ENCODE results near the gene DGKZ.

The DGKZ gene

GRCh38 chr11:46381048-46381818 is 34.0 kb downstream of the DGKZ start, which contains the start of gene MDK:
MDK (plus strand) TSS chr11:46381669; CDS start chr11:46382058, 389 bp downstream.
- ATAC-seq (no peak), DNase-seq (no peak)

DNA sequence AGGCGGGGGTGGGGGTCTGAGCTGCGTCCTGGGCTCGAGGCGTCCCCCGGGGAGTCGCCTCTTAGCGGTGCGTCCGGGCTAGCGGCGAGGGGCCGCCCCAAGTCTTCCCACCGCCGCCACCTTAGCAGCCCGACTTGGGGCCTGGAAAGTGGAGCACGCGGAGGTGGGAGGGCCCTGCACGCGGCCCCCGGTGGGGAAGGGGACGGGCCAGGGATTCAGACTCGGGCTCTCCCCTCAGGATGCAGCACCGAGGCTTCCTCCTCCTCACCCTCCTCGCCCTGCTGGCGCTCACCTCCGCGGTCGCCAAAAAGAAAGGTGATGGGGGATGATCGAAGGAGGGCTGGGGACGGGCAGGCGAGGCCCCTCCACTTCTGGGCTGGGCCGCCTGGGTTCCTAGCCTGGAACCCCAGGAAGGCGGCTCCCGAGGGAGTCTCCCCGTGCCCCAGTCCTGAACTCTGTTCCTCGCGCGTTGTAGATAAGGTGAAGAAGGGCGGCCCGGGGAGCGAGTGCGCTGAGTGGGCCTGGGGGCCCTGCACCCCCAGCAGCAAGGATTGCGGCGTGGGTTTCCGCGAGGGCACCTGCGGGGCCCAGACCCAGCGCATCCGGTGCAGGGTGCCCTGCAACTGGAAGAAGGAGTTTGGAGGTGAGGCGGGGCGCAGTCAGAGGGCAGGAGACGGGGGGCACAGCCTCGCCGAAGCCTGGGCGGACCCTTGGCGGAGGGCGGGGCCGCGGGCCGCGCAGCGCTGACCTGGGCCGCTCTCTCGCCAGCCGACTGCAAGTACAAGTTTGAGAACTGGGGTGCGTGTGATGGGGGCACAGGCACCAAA is 34.8 kb downstream of the DGKZ start:
- DNase-seq (peak; percentile 33), ATAC-seq (peak; percentile 6)

GRCh38 chr11:46382646-46383403 is 35.6 kb downstream of the DGKZ start:
- no peak for DNase-seq
- no peak for ATAC-seq

GRCh38 chr11:46383404-46383758 is 36.1 kb downstream of the DGKZ start:
- no peak for DNase-seq

DNA sequence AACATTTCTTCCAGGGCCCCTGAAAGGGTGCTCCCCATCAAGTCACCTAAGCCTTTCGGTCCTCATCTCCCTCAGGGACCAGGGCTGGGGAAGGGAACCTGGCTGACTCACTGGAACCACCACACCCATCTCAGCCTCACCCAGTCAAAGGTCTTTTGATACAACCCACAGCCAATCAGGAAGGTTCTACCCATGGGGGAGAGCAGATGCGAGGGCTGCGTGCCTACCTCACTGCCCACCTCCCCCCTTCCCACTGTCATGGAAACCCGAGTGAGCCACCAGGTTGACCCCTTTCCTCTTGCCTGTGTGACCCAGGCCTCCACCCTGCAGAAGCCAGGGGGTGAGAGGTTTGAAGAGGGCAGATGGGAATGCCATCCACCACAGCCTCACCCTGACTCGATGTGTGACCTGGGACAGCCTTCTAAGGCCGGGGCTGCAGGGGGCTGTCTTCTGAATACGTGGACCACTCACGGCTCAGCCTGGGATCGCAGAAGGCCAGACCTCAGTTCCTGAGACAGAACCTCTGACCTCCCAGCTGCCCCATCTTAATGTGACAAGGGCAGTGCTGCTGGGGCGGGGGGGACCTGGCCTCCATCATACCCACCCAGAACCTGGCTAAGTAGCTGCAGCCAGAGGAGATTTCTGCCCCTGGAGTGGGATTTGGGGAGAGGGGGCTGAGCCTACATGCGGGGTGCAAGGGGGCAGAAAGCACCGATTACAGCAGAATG is 36.9 kb downstream of the DGKZ start:
- ATAC-seq (no peak), DNase-seq (no peak)

More at GRCh38 chr11:46383404-46383758, 36.1 kb downstream of the DGKZ start:
- ATAC-seq = no peak

- ATAC-seq = no peak
Measured at GRCh38 chr11:46385169-46386004, 38.1 kb downstream of the DGKZ start.

DNA sequence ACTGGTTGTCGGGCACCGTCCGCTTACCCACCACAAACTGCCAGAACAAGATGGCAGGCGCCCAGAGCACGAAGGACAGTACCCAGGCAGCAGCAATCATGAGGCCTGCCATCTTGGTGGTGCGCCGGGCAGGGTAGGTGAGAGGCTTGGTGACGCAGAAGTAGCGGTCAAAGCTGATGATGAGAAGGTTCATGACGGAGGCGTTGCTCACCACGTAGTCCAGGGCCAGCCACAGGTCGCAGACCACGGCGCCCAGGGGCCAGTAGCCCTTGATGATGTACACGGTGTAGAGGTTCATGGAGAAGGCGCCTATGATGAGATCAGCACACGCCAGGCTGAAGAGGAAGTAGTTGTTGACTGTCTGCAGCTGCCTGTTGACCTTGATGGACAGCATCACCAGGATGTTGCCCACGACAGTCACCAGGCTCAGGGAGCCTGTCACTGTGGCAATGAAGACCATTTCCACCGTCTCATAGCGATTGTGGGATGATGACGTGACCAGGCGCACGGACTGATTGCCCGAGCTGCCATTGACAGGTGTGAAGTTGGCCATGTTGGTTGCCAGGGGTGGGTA is 38.8 kb downstream of the DGKZ start:
- DNase-seq (no peak), ATAC-seq (no peak)

More at GRCh38 chr11:46385169-46386004, 38.1 kb downstream of the DGKZ start:
- DNase-seq = no peak

DNA sequence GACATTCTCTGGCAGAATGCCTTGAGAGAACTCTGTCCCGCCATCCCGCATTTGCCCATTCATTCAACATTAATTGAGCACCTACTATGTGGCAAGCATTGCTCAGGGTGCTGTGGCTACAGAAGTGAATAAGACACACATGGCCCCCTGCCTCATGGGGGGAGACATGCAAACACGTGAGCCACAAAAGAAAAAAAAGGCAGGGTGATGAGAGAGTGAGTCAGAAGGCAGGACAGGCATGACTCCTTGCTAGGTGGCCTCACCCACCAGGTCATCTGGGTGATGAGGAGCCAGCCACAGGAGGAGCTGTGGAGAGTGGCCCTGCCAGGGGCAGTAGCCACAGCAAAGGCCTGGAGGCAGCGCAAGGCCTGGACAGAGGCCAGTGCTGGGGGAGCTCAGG is 39.4 kb downstream of the DGKZ start:
- ATAC-seq (no peak), DNase-seq (no peak)

GRCh38 chr11:46387456-46387855 is 40.2 kb downstream of the DGKZ start:
- no peak for DNase-seq
- no peak for ATAC-seq

GRCh38 chr11:46387919-46388618 is 40.8 kb downstream of the DGKZ start:
- ATAC-seq = no peak
- DNase-seq = no peak

DNA sequence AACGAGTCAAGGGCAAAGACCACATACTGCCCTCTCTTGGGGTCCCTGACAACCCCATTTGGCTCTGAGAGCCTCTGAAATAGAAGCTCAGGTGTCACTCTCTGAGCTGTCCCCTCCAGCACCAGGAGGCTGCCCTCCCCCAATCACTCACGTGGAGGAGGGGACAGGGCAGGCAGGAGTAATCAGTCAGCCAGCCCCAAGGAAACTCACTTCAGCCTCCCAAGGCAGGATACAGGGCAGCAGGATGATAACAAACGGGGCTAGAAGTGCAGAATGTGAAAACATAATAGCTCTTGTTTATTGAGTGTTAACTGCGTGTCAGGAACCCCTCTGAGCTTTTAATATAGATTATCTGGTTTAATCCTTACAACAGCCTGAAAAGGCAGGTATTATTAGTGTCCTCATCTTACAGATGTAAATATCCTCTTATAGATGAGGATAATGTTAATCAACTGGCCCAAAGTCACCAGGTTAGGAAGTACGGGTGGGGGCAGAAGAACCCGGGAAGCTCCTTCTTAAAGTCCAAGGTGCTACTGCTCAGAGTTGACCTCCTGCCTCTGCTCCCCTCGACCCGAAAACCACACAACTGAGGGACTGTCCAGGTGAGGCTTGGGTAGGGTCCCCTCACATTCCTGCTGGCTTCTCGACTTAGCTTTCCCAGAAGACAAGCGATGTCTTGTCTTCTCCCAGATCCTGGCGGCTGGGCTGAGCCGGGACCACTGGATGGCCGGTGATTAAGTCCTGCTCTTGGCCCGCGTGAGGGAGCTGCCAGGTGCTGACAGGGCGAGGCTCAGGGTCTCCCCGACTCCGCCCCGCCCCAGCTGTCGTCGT is 41.6 kb downstream of the DGKZ start:
- ATAC-seq (no peak), DNase-seq (no peak)

- DNase-seq (peak; percentile 82), ATAC-seq (peak; percentile 74)
Measured at GRCh38 chr11:46389450-46390330, 42.4 kb downstream of the DGKZ start.

GRCh38 chr11:46390331-46391171 is 43.3 kb downstream of the DGKZ start:
- DNase-seq (no peak), ATAC-seq (no peak)

DNA sequence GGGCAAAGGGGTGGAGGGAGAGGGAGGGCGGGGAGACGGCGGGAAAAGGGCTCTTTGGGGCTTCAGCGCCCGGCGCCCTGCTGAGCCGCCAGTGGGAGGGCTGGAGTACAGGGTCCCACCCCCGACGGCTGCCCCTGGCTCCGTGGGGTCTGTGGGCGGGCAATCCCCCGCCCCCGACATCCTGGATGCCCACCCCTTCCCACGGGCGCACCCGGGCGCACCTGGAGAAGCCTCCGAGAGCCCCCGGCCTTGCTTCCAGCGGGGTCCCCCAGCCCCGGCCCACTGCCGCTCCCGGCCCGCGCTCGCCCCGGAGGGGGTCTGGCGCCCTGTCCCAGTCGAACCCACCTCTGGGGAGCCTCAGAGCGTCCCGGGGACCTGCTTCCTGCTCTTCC is 43.9 kb downstream of the DGKZ start:
- DNase-seq (no peak), ATAC-seq (no peak)

DNA sequence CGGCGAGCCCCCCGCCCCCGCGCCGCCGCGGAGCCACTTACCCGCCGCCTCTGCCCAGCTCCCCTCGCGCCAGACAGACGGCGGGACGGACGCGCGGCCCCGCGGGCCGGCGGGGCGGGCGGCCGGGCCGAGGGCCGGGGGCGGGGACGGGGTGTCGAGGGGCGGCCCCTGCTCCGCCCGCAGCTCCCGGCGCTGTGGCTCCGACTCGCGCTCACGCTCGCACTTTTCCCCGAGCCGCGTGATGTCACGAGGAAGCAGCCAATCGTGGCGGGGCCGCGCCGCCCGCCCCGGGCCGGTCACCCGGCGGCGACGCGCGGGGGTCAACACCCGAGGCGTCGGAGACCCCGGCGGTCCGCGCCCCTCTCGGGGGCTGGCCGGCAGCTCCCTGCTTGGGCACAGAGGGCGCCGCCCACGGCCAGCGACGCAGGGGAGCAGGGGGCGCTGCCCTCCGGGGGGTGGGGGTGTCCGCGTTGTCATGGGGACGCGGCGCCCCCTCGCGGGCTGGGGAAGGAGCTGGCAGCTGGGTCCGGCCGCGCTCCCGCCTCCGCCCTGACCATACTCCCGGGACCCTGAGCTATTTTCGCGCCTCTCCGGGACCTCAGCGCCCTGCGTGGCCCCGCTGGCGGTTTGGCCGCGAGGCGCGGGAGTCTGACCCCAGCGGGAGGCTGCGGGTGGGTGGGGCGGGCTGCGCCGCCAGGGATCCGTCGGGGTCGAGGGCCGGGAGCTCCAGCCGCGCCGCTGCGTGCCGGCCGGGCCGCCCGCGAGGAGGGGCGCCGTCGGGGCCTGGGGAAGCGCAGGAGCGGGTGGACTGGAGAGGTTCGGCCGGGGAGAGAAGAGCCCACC is 44.5 kb downstream of the DGKZ start, which contains the start of gene CHRM4:
Gene CHRM4, minus strand, starts transcription at position 199 of the 843 bp plus-strand sequence. CDS start 5,219 bp downstream, outside the sequence.
- DNase-seq = peak; percentile 49
- no peak for ATAC-seq

Data from stimulated activated naive CD8-positive, alpha-beta T cell treated with anti-CD3 and anti-CD28 coated beads, Interleukin-15, Interleukin-2, amounts not matched to agents 100 U/mL and 50 U/mL, for 24 hours (primary cell).